GM18508 (cell line): ENCODE data around the gene ARHGEF6.

Source experiments
- ATAC-seq: cut with Tn5 transposase; IDR thresholded peaks from one replicate; pipeline ENCODE4 v1.9.1; 2021; ENCODE audit warnings: moderate number of reproducible peaks; ENCODE audit not compliant: insufficient read depth, unreplicated experiment

The ARHGEF6 gene

GRCh38 chrX:136656361-136656964, 124.3 kb downstream of the ARHGEF6 start:
- ATAC-seq, result no peak

- ATAC-seq, result no peak
Observed at GRCh38 chrX:136652822-136653723, 127.7 kb downstream of the ARHGEF6 start.

- no peak for ATAC-seq
Observed at GRCh38 chrX:136650811-136651210, 129.9 kb downstream of the ARHGEF6 start.

GRCh38 chrX:136647677-136648360, 132.9 kb downstream of the ARHGEF6 start, which contains the start of gene CD40LG:
CD40LG (plus strand) TSS chrX:136648158; CDS start chrX:136648249, 91 bp downstream.
- ATAC-seq, result no peak

- no peak for ATAC-seq
Observed at GRCh38 chrX:136646602-136647239, 134.0 kb downstream of the ARHGEF6 start.

GRCh38 chrX:136643243-136643642, 137.5 kb downstream of the ARHGEF6 start:
- ATAC-seq, result no peak

GRCh38 chrX:136639506-136640176, 141.1 kb downstream of the ARHGEF6 start:
- no peak for ATAC-seq

GRCh38 chrX:136636121-136636520, 144.6 kb downstream of the ARHGEF6 start:
- ATAC-seq, result no peak

- no peak for ATAC-seq
Observed at GRCh38 chrX:136635235-136635634, 145.5 kb downstream of the ARHGEF6 start.

GRCh38 chrX:136630881-136631280, 149.9 kb downstream of the ARHGEF6 start:
- no peak for ATAC-seq

GRCh38 chrX:136629084-136629750, 151.5 kb downstream of the ARHGEF6 start:
- ATAC-seq, result no peak

GRCh38 chrX:136627409-136627808, 153.3 kb downstream of the ARHGEF6 start:
- no peak for ATAC-seq

GRCh38 chrX:136626891-136627290, 153.8 kb downstream of the ARHGEF6 start:
- no peak for ATAC-seq

- ATAC-seq, result no peak
Observed at GRCh38 chrX:136626237-136626636, 154.5 kb downstream of the ARHGEF6 start.

- ATAC-seq, result no peak
Observed at GRCh38 chrX:136625246-136625645, 155.5 kb downstream of the ARHGEF6 start.

- ATAC-seq, result no peak
Observed at GRCh38 chrX:136623396-136623795, 157.3 kb downstream of the ARHGEF6 start.

- ATAC-seq, result no peak
Observed at GRCh38 chrX:136622568-136622967, 158.2 kb downstream of the ARHGEF6 start.

GRCh38 chrX:136620780-136621179, 160.0 kb downstream of the ARHGEF6 start:
- no peak for ATAC-seq

- no peak for ATAC-seq
Observed at GRCh38 chrX:136619899-136620505, 160.7 kb downstream of the ARHGEF6 start.
